ENCODE measurements around the gene IQCH. TPM values are rescaled to one million over a fixed set of nuclear protein-coding genes. Genes with fewer than 3 reads are reported as not detected.

Gene IQCH
- total RNA-seq, 1 experiment from 2014 or later: 1.1 TPM

- no peaks in the 10 kb centered on the region for H3K36me3 Mint-ChIP-seq (ENCODE audit: insufficient read depth in 1 of 3, low read depth in 3 of 3)
- WGBS (ENCODE audit: extremely low coverage, insufficient read length, low lambda C conversion rate): no CpG with 5 or more reads among the region's 3 CpGs
- no peak overlapping the region for H3K27ac Mint-ChIP-seq
- Histone ChIP-seq H2AFZ (ENCODE audit: low read length) (no peak overlapping the region), H2BK5ac (ENCODE audit: insufficient read length, low read length) (no peak overlapping the region), H4K5ac (ENCODE audit: insufficient read length, low read depth, low read length) (no peak overlapping the region), H3K18ac (ENCODE audit: insufficient read length, low read depth, low read length) (no peak overlapping the region), H2AK5ac (ENCODE audit: insufficient read length, low read length) (no peak overlapping the region), H4K20me1 (ENCODE audit: control insufficient read depth, insufficient read depth, insufficient read length) (no peaks in the 10 kb centered on the region), H2BK15ac (ENCODE audit: low read depth, low read length) (no peak overlapping the region), H3K79me1 (ENCODE audit: insufficient read depth, low read depth, low read length, poor library complexity, severe bottlenecking) (no peaks in the 10 kb centered on the region), H3K4me1 (ENCODE audit: insufficient read depth, low read length) (no peaks in the 10 kb centered on the region), H2BK120ac (ENCODE audit: low read depth, low read length, poor library complexity, severe bottlenecking) (no peak overlapping the region), H3K9ac (ENCODE audit: extremely low read depth, insufficient read length, low read length) (no peak overlapping the region), H4K8ac (replicated peaks; ENCODE audit: insufficient read length, low read depth, low read length) (no peak overlapping the region), H4K91ac (ENCODE audit: insufficient read length, low read depth, low read length) (no peak overlapping the region), H2BK20ac (ENCODE audit: low read depth, low read length, poor library complexity, severe bottlenecking) (no peak overlapping the region), H3K23me2 (ENCODE audit: insufficient read length, low read depth, low read length, poor library complexity, severe bottlenecking) (no peaks in the 10 kb centered on the region), H3K9me3 (ENCODE audit: control insufficient read depth, low read depth, low read length) (no peaks in the 10 kb centered on the region), H3T11ph (ENCODE audit: low read length) (no peak overlapping the region), H3K79me2 (ENCODE audit: insufficient read depth, low read length) (no peaks in the 10 kb centered on the region), H3K56ac (ENCODE audit: insufficient read length, low read depth, low read length) (no peak overlapping the region), H3K27ac (ENCODE audit: insufficient read length, low read depth, low read length) (no peak overlapping the region), H3K27me3 (ENCODE audit: insufficient read depth, low read length) (no peaks in the 10 kb centered on the region), H3K14ac (ENCODE audit: insufficient read depth, low read length) (no peak overlapping the region), H3K23ac (ENCODE audit: insufficient read length, low read depth, low read length) (no peak overlapping the region), H3K4ac (ENCODE audit: low read depth, low read length) (no peak overlapping the region), H3K4me2 (ENCODE audit: insufficient read depth, insufficient read length, low read length) (no peak overlapping the region), H2BK12ac (ENCODE audit: insufficient read length, low read depth, low read length) (no peak overlapping the region)
- H3K4me3 Mint-ChIP-seq: no peak overlapping the region
- TF ChIP-seq CTCF (conservative IDR thresholded peaks at IDR 0.05): no peak
- H3K4me1 Mint-ChIP-seq: peaks cover 0 to 6% of the 10 kb centered on the region in 2 experiments; a peak in 3 of 4 replicates
- no peaks in the 10 kb centered on the region for H3K9me3 Mint-ChIP-seq
- no peaks in the 10 kb centered on the region; the same call in 1 of the 2 replicates for H3K27me3 Mint-ChIP-seq (ENCODE audit: low read depth)
- DNase-seq: no peak
Measured at GRCh38 chr15:67379530-67379929, 124.9 kb downstream of the IQCH start.

All from H9 (cell line).